ENCODE measurements around the gene FCN1. TPM values are rescaled to one million over a fixed set of nuclear protein-coding genes. Genes with fewer than 3 reads are reported as not detected.

FCN1 gene
- not detected in 2 replicates for total RNA-seq

DNA sequence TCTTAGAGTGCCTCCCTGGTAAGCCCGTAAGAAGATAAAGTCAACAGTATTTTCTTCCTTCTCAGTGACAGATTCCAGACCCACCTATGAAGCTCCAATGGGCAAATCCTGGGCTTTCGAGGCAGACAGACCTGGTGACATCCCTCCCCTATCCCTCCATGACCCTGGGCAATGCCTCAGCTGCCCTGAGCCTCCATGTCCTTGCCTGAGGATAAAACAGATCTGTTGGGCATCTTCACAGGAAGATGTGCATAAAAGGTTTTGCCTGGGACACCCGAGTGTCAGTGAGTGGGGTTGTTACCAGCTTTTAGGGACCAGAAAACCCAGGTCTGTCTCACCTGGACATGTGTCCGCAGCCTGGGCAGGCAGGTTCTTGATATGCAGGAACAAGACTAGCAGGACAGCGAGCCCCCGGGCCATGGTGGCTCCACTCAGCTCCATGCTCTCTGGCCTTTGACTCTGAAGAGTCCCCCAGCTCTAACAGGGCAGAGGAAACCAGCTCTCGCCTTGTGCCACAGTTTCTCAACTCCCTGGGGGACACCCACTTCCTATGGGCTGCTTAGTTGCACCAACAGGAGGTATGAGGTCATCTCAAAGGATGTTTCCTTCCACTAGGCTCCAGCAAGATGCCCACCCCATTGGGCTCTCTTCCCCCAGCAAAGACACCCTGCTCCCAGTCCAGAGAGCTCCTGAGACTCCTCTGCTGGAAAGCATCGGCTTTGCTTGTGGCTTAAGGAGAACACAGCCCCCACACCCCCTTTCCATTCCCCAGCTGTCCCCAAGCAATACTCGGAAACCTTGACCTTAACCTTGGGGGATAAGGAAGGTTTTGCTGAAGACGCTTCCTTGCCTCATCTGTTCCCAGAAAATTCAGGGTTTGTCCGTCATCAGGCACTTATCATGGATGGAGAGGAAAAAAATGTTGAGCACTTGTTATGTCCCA is at the start of gene FCN1:
Gene FCN1 (minus strand): TSS at position 482 of the 943 bp plus-strand sequence. CDS start 41 bp downstream, at position 441.

GRCh38 chr9:134880484-134881312 is 37.0 kb downstream of the FCN1 start, which contains the start of gene FCN2:
Gene FCN2 (plus strand): TSS chr9:134880810. CDS start chr9:134880822, 12 bp downstream.

Small RNA genes within 50 kb of the gene (small RNA-seq; reads per million reads assigned to genes)
- gene AL603650.1 = not detected

Other genes starting within 250 kb of the FCN1 start
- gene FCN2, start 37.1 kb downstream of the FCN1 start, total RNA-seq = not detected in 2 replicates
- gene OLFM1, start 169.8 kb upstream of the FCN1 start, total RNA-seq = 6.5 and 10.7 TPM in 2 replicates

Data from subcutaneous preadipocyte (primary cell).